PFSK-1 (cell line): ENCODE results near the gene MAP3K21.

Experiments
- FOXP2 ChIP-seq: optimal IDR thresholded peaks from 2 replicates; pipeline ENCODE3; 2011; ENCODE audit warnings: borderline replicate concordance, control low read depth, inconsistent platforms; ENCODE audit not compliant: insufficient read depth; ENCODE audit errors: extremely low read length, extremely low read depth
- POLR2AphosphoS5 ChIP-seq: IDR thresholded peaks from 2 replicates; pipeline ENCODE4 v1.6.1; 2012; ENCODE audit warnings: low read depth, mild to moderate bottlenecking, control low read depth, low read length, moderate library complexity
- SIN3A ChIP-seq: IDR thresholded peaks from 2 replicates; pipeline ENCODE4 v1.6.1; 2012; ENCODE audit warnings: mild to moderate bottlenecking, low read length, moderate library complexity, borderline replicate concordance; ENCODE audit not compliant: insufficient read depth
- TAF1 ChIP-seq: IDR thresholded peaks from 2 replicates; pipeline ENCODE4 v1.6.1; 2012; ENCODE audit warnings: low read length, control low read depth, borderline replicate concordance; ENCODE audit not compliant: insufficient read depth
- TF ChIP-seq, protein P1 (sequence below), 2 experiments: IDR thresholded peaks; 2 replicates each; pipeline versions ENCODE4 v1.6.1 to v1.8.0; 2011 to 2012; ENCODE audit warnings: low read depth in 2 of 2, low read length in 2 of 2, control low read depth in 1 of 2, inconsistent platforms in 1 of 2, mild to moderate bottlenecking in 1 of 2, moderate library complexity in 1 of 2; ENCODE audit not compliant: insufficient read depth in 1 of 2

The MAP3K21 gene

DNA sequence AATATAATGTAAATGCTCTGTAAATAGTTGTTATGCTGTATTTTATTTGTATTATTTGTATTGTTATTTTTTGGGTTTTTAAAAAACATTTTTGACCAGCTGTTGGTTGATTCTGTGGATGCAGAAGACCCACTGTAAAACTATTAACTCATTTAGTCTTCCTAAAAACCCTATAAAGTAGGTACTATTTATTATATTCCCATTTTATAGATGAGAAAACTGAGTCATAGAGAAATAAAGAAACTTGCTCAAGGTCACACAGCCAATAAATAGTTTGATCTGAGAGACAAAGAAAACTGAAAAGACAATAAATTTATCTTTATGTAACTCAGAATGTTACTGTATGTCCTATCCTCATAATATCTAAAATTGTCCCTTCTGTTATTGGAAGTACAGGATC, 1.2 kb upstream of the MAP3K21 start:
- no peak for TF ChIP-seq POLR2AphosphoS5
- TF ChIP-seq SIN3A: no peak
- TF ChIP-seq TAF1: no peak
- TF ChIP-seq FOXP2: no peak
- TF ChIP-seq, protein P1, sequence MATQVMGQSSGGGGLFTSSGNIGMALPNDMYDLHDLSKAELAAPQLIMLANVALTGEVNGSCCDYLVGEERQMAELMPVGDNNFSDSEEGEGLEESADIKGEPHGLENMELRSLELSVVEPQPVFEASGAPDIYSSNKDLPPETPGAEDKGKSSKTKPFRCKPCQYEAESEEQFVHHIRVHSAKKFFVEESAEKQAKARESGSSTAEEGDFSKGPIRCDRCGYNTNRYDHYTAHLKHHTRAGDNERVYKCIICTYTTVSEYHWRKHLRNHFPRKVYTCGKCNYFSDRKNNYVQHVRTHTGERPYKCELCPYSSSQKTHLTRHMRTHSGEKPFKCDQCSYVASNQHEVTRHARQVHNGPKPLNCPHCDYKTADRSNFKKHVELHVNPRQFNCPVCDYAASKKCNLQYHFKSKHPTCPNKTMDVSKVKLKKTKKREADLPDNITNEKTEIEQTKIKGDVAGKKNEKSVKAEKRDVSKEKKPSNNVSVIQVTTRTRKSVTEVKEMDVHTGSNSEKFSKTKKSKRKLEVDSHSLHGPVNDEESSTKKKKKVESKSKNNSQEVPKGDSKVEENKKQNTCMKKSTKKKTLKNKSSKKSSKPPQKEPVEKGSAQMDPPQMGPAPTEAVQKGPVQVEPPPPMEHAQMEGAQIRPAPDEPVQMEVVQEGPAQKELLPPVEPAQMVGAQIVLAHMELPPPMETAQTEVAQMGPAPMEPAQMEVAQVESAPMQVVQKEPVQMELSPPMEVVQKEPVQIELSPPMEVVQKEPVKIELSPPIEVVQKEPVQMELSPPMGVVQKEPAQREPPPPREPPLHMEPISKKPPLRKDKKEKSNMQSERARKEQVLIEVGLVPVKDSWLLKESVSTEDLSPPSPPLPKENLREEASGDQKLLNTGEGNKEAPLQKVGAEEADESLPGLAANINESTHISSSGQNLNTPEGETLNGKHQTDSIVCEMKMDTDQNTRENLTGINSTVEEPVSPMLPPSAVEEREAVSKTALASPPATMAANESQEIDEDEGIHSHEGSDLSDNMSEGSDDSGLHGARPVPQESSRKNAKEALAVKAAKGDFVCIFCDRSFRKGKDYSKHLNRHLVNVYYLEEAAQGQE (IDR thresholded peaks at IDR 0.05; ENCODE audit: insufficient read depth in 1 of 2, low read depth in 2 of 2, low read length in 2 of 2): no peak

DNA sequence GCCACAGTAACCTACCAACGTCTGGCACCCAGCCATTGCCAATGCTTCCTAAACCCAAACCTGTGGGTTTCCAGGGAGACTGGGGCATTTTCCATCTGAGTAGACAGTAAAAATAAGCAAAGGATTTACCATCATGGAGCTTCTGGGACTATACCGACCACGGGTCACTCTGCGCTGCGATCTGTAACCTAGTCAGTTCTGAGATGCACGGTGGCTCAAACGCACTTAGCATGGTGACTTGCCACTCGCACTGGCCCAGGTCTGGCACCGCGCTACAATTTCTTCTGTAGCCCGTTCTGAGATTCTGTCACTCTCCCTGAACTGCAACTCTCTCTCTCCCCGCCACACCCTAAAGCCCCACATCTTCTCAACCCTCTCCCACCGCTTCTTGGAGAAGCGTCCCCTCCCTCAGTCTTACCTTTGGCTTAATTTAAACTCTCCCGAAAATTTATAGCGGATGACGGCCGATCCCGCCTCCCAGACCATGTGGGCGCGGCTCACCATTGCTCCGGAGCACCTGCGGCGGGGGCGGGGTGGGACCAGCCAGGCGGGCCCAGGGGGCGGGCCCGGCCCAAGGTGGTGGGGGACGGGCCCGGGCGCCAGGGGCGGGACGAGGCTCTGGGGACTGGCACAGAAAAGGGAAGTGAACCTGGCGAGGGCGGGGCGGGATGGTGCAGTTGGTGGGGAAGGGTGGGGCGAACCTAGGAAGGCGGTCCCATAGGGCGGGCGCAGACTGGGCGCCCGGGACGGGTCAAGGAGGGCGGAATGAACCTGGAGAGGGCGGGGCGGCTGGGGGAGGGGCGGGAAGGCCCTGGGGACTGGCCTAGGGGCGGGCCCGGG, 493 bp upstream of the MAP3K21 start:
- TF ChIP-seq FOXP2: no peak
- no peak for TF ChIP-seq SIN3A
- TF ChIP-seq, protein P1 (IDR thresholded peaks at IDR 0.05; ENCODE audit: insufficient read depth in 1 of 2, low read depth in 2 of 2, low read length in 2 of 2): no peak
- no peak for TF ChIP-seq TAF1
- TF ChIP-seq POLR2AphosphoS5: no peak

DNA sequence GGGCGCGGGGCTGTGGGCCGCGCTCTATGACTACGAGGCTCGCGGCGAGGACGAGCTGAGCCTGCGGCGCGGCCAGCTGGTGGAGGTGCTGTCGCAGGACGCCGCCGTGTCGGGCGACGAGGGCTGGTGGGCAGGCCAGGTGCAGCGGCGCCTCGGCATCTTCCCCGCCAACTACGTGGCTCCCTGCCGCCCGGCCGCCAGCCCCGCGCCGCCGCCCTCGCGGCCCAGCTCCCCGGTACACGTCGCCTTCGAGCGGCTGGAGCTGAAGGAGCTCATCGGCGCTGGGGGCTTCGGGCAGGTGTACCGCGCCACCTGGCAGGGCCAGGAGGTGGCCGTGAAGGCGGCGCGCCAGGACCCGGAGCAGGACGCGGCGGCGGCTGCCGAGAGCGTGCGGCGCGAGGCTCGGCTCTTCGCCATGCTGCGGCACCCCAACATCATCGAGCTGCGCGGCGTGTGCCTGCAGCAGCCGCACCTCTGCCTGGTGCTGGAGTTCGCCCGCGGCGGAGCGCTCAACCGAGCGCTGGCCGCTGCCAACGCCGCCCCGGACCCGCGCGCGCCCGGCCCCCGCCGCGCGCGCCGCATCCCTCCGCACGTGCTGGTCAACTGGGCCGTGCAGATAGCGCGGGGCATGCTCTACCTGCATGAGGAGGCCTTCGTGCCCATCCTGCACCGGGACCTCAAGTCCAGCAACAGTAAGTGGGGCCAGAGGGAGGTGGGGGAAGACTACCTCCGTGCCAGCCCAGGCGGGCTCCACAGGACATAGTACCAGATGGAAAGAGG, 808 bp downstream of the MAP3K21 start:
- TF ChIP-seq TAF1 (no peak), SIN3A (no peak), FOXP2 (no peak), POLR2AphosphoS5 (no peak)
- TF ChIP-seq, protein P1 (IDR thresholded peaks at IDR 0.05; ENCODE audit: insufficient read depth in 1 of 2, low read depth in 2 of 2, low read length in 2 of 2): no peak

DNA sequence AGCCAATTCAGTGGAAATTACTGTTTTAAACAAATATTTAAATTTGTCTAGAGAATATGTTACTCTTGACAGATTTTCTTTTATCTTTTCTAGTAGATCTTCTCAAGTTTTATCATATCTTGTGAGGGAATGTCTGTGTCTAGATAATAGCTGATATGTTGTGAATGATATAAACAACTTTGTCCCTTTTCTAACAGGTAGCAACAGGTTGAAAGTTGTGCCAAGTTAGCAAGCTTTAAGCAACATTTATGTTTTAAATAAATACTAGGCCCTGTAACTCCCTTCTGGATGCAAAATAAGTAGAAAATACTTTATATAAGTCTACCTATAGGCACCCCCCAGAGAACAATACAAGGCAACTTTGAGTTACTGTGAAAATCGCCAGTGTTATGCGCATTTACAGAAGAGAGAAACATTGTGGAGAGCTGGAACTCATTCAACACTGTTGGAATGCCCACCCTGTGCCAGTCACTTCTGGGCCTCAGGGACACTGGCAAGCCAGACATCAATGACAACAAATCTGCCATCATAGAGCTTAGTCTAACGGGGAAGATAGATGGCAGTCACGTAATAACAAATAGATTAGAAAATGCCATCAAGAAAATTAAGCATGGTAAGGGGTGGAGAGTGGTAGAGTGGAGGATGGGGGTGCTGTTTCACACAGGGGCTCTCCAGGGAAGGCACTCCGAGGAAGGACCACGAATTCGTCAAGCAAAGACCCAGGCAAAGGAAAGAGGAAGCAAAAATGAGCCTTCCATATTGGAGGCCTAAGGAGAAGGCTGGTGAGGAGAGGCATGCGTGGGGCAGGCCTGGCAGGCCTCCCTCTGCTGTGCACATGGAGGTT, 4.4 kb downstream of the MAP3K21 start:
- TF ChIP-seq FOXP2: no peak
- no peak for TF ChIP-seq POLR2AphosphoS5
- TF ChIP-seq SIN3A: no peak
- TF ChIP-seq TAF1: no peak
- TF ChIP-seq, protein P1 (IDR thresholded peaks at IDR 0.05; ENCODE audit: insufficient read depth in 1 of 2, low read depth in 2 of 2, low read length in 2 of 2): no peak
